BE2C (cell line): Measurements from ENCODE around the gene EMID1.
A peak's percentile ranks its signal among the peaks of the same experiment; 100 is the strongest.

Experiments used
- DNase-seq: peaks from one replicate; pipeline ENCODE4 v3.0.0-alpha.2; 2020
- H3K27me3 ChIP-seq: fragments of 250-450 bp; sonication (Bioruptor Pico); 2 replicates; pipeline ENCODE4 v1.5.1; 2020; ENCODE audit warnings: mild to moderate bottlenecking
- H3K36me3 ChIP-seq: fragments of 250-450 bp; sonication (Bioruptor Pico); 2 replicates; pipeline ENCODE4 v1.5.1; 2020; ENCODE audit warnings: mild to moderate bottlenecking
- H3K4me1 ChIP-seq: fragments of 250-450 bp; sonication (Bioruptor Pico); 2 replicates; pipeline ENCODE4 v1.5.1; 2020
- H3K4me3 ChIP-seq: 2 replicates; pipeline ENCODE4 v1.5.1; 2011; ENCODE audit warnings: low read depth, low read length
- H3K9me3 ChIP-seq: fragments of 250-450 bp; sonication (Bioruptor Pico); 2 replicates; pipeline ENCODE4 v1.5.1; 2020
- TF ChIP-seq, protein P1 (sequence below): IDR thresholded peaks from 2 replicates; pipeline ENCODE4 v1.5.1; 2012; ENCODE audit warnings: mild to moderate bottlenecking, low read depth, low read length

EMID1 gene

DNA sequence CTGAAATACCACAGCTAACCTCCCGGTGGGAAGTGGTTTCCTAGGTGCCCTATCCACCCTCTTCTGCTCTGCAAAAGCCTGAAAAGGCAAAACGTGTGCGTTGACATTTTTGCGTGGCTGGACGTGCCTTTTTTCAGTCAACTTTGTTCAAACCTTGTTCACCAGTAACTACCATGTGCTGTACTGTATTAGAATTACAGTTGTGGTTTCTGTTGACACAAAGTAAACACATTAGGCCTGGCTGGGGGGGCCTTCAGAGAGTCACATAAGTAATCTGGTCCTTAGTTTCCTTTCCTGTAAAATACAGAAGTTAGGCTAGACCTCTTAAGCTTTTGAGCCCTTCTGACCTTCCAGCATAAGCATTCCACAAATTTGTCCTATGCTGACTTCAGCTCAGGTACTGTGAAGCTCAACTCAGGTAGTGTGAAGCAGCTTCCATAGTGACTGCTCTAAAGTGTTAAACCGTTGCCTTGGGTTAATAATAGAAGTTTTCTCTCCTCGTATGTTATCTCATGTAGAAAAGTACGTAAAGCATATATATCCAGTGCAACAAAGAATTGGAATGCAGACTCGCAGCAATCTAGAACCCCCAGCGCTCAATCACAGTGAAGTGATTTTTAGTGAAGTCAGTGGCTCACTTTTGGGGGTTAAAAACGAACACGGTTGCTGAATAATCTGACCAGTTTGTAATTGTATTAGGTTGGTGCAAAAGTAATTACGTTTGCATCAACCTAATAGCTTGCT is 64.2 kb downstream of the EMID1 start:
- Histone ChIP-seq H3K36me3 (peaks cover 79% of the 10 kb centered on the region), H3K27me3 (no peaks in the 10 kb centered on the region), H3K9me3 (no peaks in the 10 kb centered on the region), H3K4me1 (no peaks in the 10 kb centered on the region; the same call in 1 of the 2 replicates), H3K4me3 (peak overlapping the region; percentile 97)
- DNase-seq: no peak
- TF ChIP-seq, protein P1, sequence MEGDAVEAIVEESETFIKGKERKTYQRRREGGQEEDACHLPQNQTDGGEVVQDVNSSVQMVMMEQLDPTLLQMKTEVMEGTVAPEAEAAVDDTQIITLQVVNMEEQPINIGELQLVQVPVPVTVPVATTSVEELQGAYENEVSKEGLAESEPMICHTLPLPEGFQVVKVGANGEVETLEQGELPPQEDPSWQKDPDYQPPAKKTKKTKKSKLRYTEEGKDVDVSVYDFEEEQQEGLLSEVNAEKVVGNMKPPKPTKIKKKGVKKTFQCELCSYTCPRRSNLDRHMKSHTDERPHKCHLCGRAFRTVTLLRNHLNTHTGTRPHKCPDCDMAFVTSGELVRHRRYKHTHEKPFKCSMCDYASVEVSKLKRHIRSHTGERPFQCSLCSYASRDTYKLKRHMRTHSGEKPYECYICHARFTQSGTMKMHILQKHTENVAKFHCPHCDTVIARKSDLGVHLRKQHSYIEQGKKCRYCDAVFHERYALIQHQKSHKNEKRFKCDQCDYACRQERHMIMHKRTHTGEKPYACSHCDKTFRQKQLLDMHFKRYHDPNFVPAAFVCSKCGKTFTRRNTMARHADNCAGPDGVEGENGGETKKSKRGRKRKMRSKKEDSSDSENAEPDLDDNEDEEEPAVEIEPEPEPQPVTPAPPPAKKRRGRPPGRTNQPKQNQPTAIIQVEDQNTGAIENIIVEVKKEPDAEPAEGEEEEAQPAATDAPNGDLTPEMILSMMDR: no peak

DNA sequence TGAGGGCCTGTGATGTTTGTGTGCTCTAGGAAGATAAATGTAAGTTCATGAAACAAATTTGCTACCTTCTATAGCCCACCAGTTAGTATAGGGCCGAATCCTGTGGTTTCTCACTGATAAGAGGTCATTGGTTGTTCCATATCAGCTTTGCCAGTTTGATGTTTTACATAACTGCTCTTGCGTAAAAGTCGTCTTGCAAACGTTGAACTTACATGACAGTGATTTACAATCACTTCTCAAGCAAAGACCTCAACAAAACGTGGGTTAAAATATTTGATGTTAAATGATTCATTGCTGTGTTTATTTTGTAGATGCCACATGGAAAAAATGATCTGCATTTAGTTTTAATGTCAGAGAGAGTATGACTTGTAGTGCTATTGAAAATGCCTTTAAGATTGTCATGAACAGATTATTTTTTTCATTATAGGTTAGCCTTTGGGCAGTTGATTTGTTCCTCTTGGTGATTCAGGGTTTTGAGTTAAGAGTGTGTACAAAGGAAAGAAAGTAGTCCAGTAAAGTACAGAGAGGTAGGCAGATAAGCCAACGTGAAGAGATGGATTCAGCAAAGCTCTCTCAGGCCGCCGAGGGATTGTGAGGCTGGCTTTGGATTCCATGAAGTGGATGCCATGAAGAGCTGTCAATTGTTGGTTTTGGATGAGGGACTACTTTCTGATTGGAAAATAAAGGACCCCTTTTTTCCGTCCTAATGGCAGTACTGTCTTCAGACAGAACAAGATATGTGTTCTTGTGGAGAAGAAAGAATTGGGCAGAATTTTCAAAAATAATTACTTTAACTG is 65.0 kb downstream of the EMID1 start:
- DNase-seq: no peak
- H3K4me1 ChIP-seq: no peaks in the 10 kb centered on the region; the same call in 1 of the 2 replicates
- TF ChIP-seq, protein P1: no peak
- no peaks in the 10 kb centered on the region for H3K9me3 ChIP-seq
- H3K4me3 ChIP-seq: peak overlapping the region; percentile 97
- H3K27me3 ChIP-seq: no peaks in the 10 kb centered on the region
- peaks cover 79% of the 10 kb centered on the region for H3K36me3 ChIP-seq

DNA sequence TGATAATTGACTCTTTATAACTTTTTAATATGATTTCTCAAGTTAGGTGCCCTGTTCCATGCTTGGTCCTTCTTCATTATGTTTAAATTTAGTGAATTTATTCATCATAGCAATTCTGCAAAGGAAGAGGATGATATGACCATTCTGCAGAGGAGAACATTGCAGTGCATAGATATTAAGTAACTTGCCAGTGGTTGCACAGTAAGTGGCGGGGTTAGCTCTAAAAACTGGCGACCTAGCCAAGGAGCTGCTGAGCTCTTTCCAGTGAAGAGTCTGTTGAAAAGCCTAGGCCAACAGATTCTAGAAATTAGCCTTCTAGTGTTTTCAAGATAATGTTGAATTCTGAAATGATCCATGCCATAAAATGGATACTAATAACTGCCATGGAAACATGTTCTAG is 66.9 kb downstream of the EMID1 start:
- Histone ChIP-seq H3K36me3 (peaks cover 89% of the 10 kb centered on the region), H3K4me1 (no peaks in the 10 kb centered on the region; the same call in 1 of the 2 replicates), H3K4me3 (no peak overlapping the region), H3K27me3 (no peaks in the 10 kb centered on the region), H3K9me3 (no peaks in the 10 kb centered on the region)
- TF ChIP-seq, protein P1: no peak
- no peak for DNase-seq

DNA sequence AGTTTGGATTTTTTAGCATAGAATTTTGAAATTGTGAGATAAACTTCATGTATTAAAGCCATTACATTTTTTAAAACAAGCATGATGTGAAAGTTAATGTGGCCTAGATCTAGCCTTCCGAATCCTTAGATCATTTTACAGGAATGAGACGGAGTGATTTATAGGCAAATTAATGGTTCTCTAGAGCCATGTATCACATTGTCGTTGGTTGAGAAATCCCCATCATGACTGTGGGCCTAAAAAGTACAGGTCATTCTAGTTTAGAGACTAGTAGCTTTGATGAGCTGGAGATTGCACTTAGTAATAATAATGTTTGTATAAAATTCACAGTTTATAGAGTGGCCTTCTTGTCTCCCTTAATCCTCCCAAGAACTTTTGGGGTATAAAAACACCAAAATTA is 69.5 kb downstream of the EMID1 start:
- no peak overlapping the region for H3K4me3 ChIP-seq
- no peak for DNase-seq
- no peaks in the 10 kb centered on the region for H3K9me3 ChIP-seq
- no peaks in the 10 kb centered on the region; the same call in 1 of the 2 replicates for H3K4me1 ChIP-seq
- no peaks in the 10 kb centered on the region for H3K27me3 ChIP-seq
- peaks cover 100% of the 10 kb centered on the region for H3K36me3 ChIP-seq
- TF ChIP-seq, protein P1: no peak

DNA sequence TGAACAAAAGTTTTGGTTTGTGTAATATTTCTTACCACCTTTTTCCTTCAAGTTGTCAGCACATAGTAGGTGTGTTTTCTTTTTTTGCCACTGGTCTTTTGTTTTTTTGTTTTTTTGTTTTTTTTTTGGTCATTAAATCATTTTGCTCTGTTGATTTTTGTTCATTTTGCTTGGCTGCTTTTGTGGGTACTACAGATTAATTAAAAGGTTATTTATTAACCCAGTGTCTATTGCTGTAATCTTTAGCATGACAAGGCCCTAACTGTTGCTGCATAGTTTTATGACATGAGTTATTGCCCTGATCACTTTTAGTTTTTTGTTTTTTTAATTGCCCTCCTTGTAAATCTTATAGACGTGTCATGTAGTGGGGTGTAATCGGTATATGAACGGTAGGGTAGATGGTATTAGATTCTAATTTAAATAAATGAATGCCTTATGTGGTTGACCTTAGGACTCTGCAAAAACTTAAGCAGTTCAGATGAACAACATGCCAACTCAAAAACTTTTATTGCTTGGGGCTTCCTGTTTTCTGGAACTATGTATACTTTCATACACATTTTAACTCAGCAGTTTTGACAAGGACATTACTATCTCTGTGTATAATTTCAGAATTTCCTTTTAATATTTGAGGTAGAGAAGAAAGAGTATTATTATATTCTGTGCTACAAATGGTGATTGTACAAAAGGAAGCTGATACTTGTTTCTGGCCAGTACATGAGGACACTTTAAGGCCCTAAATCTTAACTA is 70.3 kb downstream of the EMID1 start:
- H3K36me3 ChIP-seq: peaks cover 97% of the 10 kb centered on the region
- DNase-seq: no peak
- TF ChIP-seq, protein P1: no peak
- no peaks in the 10 kb centered on the region for H3K9me3 ChIP-seq
- no peaks in the 10 kb centered on the region for H3K27me3 ChIP-seq
- H3K4me1 ChIP-seq: no peaks in the 10 kb centered on the region
- H3K4me3 ChIP-seq: no peak overlapping the region
